ENCODE results near the gene CIDEB.

DNA sequence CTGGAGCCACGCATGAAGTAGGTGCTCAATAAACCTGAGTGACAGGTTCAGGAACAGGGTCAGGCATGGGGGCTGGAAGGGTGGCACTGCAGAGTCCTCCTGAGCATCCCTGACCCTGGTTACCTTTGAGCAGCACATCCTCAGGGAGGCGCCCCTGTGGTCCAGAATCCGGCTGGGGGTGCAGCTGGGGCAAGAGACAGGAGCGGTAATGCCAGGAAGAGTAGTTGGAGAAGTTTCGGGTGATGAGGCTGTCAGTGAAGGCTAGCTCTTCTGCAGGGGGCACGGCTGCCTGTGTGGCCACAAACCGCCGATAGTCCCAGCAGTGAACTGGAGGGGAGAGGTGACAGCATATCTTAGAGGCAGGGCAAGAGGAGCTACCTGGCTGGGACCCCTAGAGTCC is 38.4 kb downstream of the CIDEB start:
- no peak for TF ChIP-seq EP300 (IDR thresholded peaks at IDR 0.05)
- TF ChIP-seq, protein P1, sequence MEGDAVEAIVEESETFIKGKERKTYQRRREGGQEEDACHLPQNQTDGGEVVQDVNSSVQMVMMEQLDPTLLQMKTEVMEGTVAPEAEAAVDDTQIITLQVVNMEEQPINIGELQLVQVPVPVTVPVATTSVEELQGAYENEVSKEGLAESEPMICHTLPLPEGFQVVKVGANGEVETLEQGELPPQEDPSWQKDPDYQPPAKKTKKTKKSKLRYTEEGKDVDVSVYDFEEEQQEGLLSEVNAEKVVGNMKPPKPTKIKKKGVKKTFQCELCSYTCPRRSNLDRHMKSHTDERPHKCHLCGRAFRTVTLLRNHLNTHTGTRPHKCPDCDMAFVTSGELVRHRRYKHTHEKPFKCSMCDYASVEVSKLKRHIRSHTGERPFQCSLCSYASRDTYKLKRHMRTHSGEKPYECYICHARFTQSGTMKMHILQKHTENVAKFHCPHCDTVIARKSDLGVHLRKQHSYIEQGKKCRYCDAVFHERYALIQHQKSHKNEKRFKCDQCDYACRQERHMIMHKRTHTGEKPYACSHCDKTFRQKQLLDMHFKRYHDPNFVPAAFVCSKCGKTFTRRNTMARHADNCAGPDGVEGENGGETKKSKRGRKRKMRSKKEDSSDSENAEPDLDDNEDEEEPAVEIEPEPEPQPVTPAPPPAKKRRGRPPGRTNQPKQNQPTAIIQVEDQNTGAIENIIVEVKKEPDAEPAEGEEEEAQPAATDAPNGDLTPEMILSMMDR (IDR thresholded peaks at IDR 0.05): no peak
- no peak for TF ChIP-seq POLR2A (IDR thresholded peaks at IDR 0.05)
- TF ChIP-seq POLR2AphosphoS5 (IDR thresholded peaks at IDR 0.05): no peak
